Caco-2 (cell line): Measurements from ENCODE around the gene PRR12. TPM values are rescaled to one million over a fixed set of nuclear protein-coding genes. Genes with fewer than 3 reads are reported as not detected.
A peak's percentile ranks its signal among the peaks of the same experiment; 100 is the strongest.

Experiments used
- BruUV-seq: library from RNA; stranded (reverse); fragments of 400-500 nt; replicated peaks from 2 replicates; lab custom pipeline; 2021; lab: Mats Ljungman, UMichigan
- CTCF ChIA-PET: fragments of 300-600 bp; sonication (Branson Sonifier 250); formaldehyde crosslinking; loops from one replicate; lab custom pipeline; 2022; ENCODE audit warnings: antibody characterized with exemption; lab: Charles Lee
- POLR2A ChIA-PET: fragments of 300-600 bp; sonication (Branson Sonifier 250); formaldehyde crosslinking; loops from one replicate; lab custom pipeline; 2022; ENCODE audit warnings: antibody characterized with exemption; lab: Charles Lee
- DNase-seq, 2 experiments: peaks; one replicate each; pipeline versions ENCODE4 v3.0.0 to v3.0.0-alpha.2; 2020 to 2022
- H3K27me3 ChIP-seq: replicated peaks from 2 replicates; pipeline ENCODE4 v1.6.0; 2011; ENCODE audit warnings: low read length; ENCODE audit not compliant: control insufficient read depth, insufficient read depth
- H3K36me3 ChIP-seq: 2 replicates; pipeline ENCODE4 v1.5.1; 2011; ENCODE audit warnings: low read length; ENCODE audit not compliant: control insufficient read depth, insufficient read depth
- H3K4me1 ChIP-seq: fragments of 250-450 bp; sonication (Bioruptor Pico); 2 replicates; pipeline ENCODE4 v1.5.1; 2020; ENCODE audit warnings: mild to moderate bottlenecking
- H3K4me3 ChIP-seq: 2 replicates; pipeline ENCODE4 v1.5.1; 2011; ENCODE audit warnings: low read depth, mild to moderate bottlenecking, control low read depth, low read length
- H3K9me3 ChIP-seq: fragments of 250-450 bp; sonication (Bioruptor Pico); 2 replicates; pipeline ENCODE4 v1.5.1; 2020; ENCODE audit warnings: mild to moderate bottlenecking, moderate library complexity
- H3K27ac Mint-ChIP-seq: one replicate; pipeline ENCODE4 v1.8.0; 2022; ENCODE audit warnings: mixed read lengths; ENCODE audit not compliant: unreplicated experiment
- H3K27me3 Mint-ChIP-seq: one replicate; pipeline ENCODE4 v1.8.0; 2022; ENCODE audit warnings: mixed read lengths; ENCODE audit not compliant: insufficient read depth, unreplicated experiment
- H3K36me3 Mint-ChIP-seq: one replicate; pipeline ENCODE4 v1.8.0; 2022; ENCODE audit warnings: mild to moderate bottlenecking, mixed read lengths; ENCODE audit not compliant: insufficient read depth, unreplicated experiment
- H3K4me1 Mint-ChIP-seq: one replicate; pipeline ENCODE4 v1.8.0; 2022; ENCODE audit warnings: low read depth, mixed read lengths; ENCODE audit not compliant: unreplicated experiment
- H3K4me3 Mint-ChIP-seq: one replicate; pipeline ENCODE4 v1.8.0; 2022; ENCODE audit warnings: mild to moderate bottlenecking, moderate library complexity, mixed read lengths; ENCODE audit not compliant: unreplicated experiment
- H3K9me3 Mint-ChIP-seq: one replicate; pipeline ENCODE4 v1.8.0; 2022; ENCODE audit warnings: mixed read lengths; ENCODE audit not compliant: unreplicated experiment
- intact Hi-C: fragments of 100-400 bp; cut with micrococcal nuclease; formaldehyde crosslinking; loops from one replicate; pipeline ENCODE4 v1.10.0; 2022; ENCODE audit not compliant: unreplicated experiment
- total RNA-seq: library from RNA; stranded (reverse); gene quantifications from 2 replicates; pipeline ENCODE4 v1.2.3, GENCODE V29; 2022
- TF ChIP-seq, protein P1 (sequence below), 2 experiments: fragments of 200-600 bp in 1 of 2; IDR thresholded peaks; 1 replicate in 1 of 2; 2 replicates in 1 of 2; pipeline versions ENCODE4 v1.5.1 to v1.8.0; 2011 to 2022; ENCODE audit warnings: antibody characterized with exemption in 1 of 2, control low read depth in 1 of 2, inconsistent platforms in 1 of 2, low read depth in 1 of 2, low read length in 1 of 2, mild to moderate bottlenecking in 1 of 2, moderate library complexity in 1 of 2; ENCODE audit not compliant: insufficient read depth in 1 of 2, severe bottlenecking in 1 of 2, unreplicated experiment in 1 of 2

The PRR12 gene
- total RNA-seq, 1 experiment from 2014 or later = 38.8 TPM

DNA sequence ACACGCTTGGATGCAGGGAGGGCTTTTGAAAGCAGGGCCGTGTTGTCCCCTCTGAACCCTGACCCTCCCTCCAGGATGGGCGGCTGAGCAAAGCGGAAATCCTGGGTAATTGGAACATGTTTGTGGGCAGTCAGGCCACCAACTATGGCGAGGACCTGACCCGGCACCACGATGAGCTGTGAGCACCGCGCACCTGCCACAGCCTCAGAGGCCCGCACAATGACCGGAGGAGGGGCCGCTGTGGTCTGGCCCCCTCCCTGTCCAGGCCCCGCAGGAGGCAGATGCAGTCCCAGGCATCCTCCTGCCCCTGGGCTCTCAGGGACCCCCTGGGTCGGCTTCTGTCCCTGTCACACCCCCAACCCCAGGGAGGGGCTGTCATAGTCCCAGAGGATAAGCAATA is 48.0 kb upstream of the PRR12 start:
- no peak for DNase-seq
- no peaks in the 10 kb centered on the region for H3K9me3 ChIP-seq
- H3K36me3 Mint-ChIP-seq = peaks cover 24% of the 10 kb centered on the region
- ChIA-PET POLR2A (interaction anchor here (0.5 kb wide), 1 partner anchor 137 kb away, joined by 13 read pairs; no protein-coding TSS in a partner anchor), CTCF (no interaction called here)
- no peaks in the 10 kb centered on the region for H3K27me3 Mint-ChIP-seq
- H3K4me3 ChIP-seq = no peak overlapping the region
- BruUV-seq = no TSS peak
- no peaks in the 10 kb centered on the region for H3K27me3 ChIP-seq
- H3K4me3 Mint-ChIP-seq = no peak overlapping the region
- intact Hi-C loops = no loop called here
- H3K27ac Mint-ChIP-seq = no peak overlapping the region
- H3K9me3 Mint-ChIP-seq = no peaks in the 10 kb centered on the region
- TF ChIP-seq, protein P1, sequence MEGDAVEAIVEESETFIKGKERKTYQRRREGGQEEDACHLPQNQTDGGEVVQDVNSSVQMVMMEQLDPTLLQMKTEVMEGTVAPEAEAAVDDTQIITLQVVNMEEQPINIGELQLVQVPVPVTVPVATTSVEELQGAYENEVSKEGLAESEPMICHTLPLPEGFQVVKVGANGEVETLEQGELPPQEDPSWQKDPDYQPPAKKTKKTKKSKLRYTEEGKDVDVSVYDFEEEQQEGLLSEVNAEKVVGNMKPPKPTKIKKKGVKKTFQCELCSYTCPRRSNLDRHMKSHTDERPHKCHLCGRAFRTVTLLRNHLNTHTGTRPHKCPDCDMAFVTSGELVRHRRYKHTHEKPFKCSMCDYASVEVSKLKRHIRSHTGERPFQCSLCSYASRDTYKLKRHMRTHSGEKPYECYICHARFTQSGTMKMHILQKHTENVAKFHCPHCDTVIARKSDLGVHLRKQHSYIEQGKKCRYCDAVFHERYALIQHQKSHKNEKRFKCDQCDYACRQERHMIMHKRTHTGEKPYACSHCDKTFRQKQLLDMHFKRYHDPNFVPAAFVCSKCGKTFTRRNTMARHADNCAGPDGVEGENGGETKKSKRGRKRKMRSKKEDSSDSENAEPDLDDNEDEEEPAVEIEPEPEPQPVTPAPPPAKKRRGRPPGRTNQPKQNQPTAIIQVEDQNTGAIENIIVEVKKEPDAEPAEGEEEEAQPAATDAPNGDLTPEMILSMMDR (IDR thresholded peaks at IDR 0.05; ENCODE audit: insufficient read depth in 1 of 2, low read depth in 1 of 2, low read length in 1 of 2, severe bottlenecking in 1 of 2, unreplicated experiment in 1 of 2) = no peak
- peaks cover 21% of the 10 kb centered on the region for H3K4me1 Mint-ChIP-seq
- H3K4me1 ChIP-seq = 0 out of 2 replicates have a peak, but pooled peaks cover 3% of the 10 kb centered on the region
- peaks cover 2% of the 10 kb centered on the region; the same call in 1 of the 2 replicates for H3K36me3 ChIP-seq

DNA sequence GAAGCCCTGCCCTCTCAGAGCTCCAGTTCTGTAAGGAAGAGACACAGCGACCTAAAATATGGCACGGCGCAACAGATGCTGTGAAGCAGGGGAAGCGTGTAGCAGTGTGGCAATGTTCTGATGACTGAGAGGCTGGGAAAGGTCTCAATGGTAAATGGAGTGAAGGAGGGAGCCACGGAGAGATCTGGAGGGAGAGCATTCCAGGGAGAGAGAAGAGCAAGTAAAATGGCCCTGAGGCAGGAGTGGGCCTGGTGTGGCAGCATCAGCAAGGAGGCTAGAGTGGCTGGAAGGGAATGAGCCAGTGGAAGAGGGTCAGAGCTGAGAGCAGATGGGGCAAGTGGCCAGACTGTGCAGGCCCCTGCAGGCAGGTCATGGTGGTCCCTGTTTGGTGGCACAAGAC is 46.8 kb upstream of the PRR12 start:
- H3K9me3 ChIP-seq = no peaks in the 10 kb centered on the region
- no peak for DNase-seq
- CTCF ChIA-PET = interaction anchor here (1.5 kb wide), 1 partner anchor 26 kb away, joined by 4 read pairs; no protein-coding TSS in a partner anchor
- no TSS peak for BruUV-seq
- intact Hi-C loops = no loop called here
- TF ChIP-seq, protein P1 (IDR thresholded peaks at IDR 0.05; ENCODE audit: insufficient read depth in 1 of 2, low read depth in 1 of 2, low read length in 1 of 2, severe bottlenecking in 1 of 2, unreplicated experiment in 1 of 2) = no peak
- Mint-ChIP-seq H3K4me3 (no peak overlapping the region), H3K27me3 (no peaks in the 10 kb centered on the region), H3K27ac (no peak overlapping the region), H3K36me3 (peaks cover 20% of the 10 kb centered on the region), H3K4me1 (peaks cover 21% of the 10 kb centered on the region), H3K9me3 (no peaks in the 10 kb centered on the region)
- POLR2A ChIA-PET = interaction anchor here (0.6 kb wide), 1 partner anchor 133 kb away, joined by 3 read pairs; the partner anchor contains the start of gene PRMT1
- no peak overlapping the region for H3K4me3 ChIP-seq
- H3K4me1 ChIP-seq = peaks cover 3% of the 10 kb centered on the region; the same call in 1 of the 2 replicates
- no peaks in the 10 kb centered on the region for H3K27me3 ChIP-seq
- peaks cover under 1% of the 10 kb centered on the region; the same call in 1 of the 2 replicates for H3K36me3 ChIP-seq

DNA sequence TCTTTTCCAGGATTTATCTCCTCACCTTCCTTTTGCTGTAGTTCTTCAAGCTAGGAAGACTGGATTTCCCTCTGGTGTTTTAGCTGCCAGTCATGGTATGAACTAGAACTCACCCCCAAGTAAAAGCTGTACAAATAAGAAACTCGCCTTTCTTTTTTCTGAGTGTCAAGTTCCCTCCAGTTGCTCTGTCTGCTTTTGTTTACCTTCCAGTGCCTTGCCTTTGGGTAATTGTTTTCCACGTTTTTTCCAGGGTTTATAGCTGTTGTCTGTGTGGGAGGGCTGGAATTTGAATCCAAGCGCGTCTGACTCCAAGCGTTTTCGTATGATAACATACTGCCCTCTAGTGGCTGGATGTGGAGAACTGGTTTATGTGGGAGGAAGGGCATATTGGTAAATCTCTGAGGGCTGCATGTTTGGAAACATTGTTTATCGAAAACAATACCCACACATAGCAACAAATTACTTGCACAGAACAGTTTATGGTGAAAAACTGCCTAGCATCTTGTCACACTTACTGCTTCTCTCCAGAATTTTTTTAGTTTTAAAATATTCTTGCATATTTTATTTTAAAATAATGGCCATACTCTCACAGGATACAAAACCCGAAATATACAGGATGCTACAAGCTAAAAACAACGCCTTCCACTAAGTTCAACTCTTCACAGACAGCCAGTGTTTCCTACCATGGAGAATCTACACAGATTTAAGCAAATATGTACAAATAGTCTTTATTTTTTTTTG is 44.0 kb upstream of the PRR12 start:
- no TSS peak for BruUV-seq
- peak; percentile 88 to 89 for DNase-seq

More for the DNA sequence above, 44.0 kb upstream of the PRR12 start:
- Histone ChIP-seq H3K36me3 (no peaks in the 10 kb centered on the region; the same call in 1 of the 2 replicates), H3K9me3 (no peaks in the 10 kb centered on the region), H3K4me3 (no peak overlapping the region), H3K4me1 (peaks cover 3% of the 10 kb centered on the region; the same call in 1 of the 2 replicates), H3K27me3 (no peaks in the 10 kb centered on the region)
- POLR2A ChIA-PET = interaction anchor here (0.8 to 1.6 kb wide), 7 partner anchors 23 to 95 kb away, joined by 3 to 10 read pairs (median 6); partner anchors contain the start of genes ALDH16A1, NOSIP and RPS11
- H3K36me3 Mint-ChIP-seq = peaks cover 23% of the 10 kb centered on the region
- peak overlapping the region; percentile 44 for H3K27ac Mint-ChIP-seq
- intact Hi-C loops = loop anchor here (1.0 kb wide), 2 partner anchors 23 to 41 kb away; no protein-coding TSS in a partner anchor
- peak overlapping the region; percentile 54 for H3K4me3 Mint-ChIP-seq
- TF ChIP-seq, protein P1 (IDR thresholded peaks at IDR 0.05; ENCODE audit: insufficient read depth in 1 of 2, low read depth in 1 of 2, low read length in 1 of 2, severe bottlenecking in 1 of 2, unreplicated experiment in 1 of 2) = peak; percentile 84 to 86
- peaks cover 21% of the 10 kb centered on the region for H3K4me1 Mint-ChIP-seq
- no peaks in the 10 kb centered on the region for H3K27me3 Mint-ChIP-seq
- H3K9me3 Mint-ChIP-seq = no peaks in the 10 kb centered on the region
- CTCF ChIA-PET = interaction anchor here (0.7 to 2.4 kb wide), 19 partner anchors 11 to 155 kb away, joined by 3 to 62 read pairs (median 7); partner anchors contain the start of genes FCGRT, FLT3LG, NOSIP and RPS11
